ENCODE results near the gene SPACA6.

SPACA6 gene

GRCh38 chr19:51751655-51752054 is 58.5 kb downstream of the SPACA6 start, which contains the start of gene FPR1:
FPR1 (minus strand) TSS chr19:51751878; CDS start chr19:51746994, 4,884 bp downstream.
- Histone ChIP-seq H3K36me3 (ENCODE audit: insufficient read depth, low read length) (no peaks in the 10 kb centered on the region), H3K27me3 (ENCODE audit: insufficient read depth, low read length, poor library complexity, severe bottlenecking) (no peaks in the 10 kb centered on the region), H3F3A (ENCODE audit: low read depth) (no peaks in the 10 kb centered on the region), H3K9me3 (ENCODE audit: insufficient read depth, low read depth, low read length) (no peaks in the 10 kb centered on the region), H3K9me2 (replicated peaks; ENCODE audit: low read depth, low read length) (no peaks in the 10 kb centered on the region), H3K4me3 (ENCODE audit: low read length, poor library complexity, severe bottlenecking) (no peak within 1 kb of the TSS), H3K4me2 (ENCODE audit: low read depth, low read length, poor library complexity, severe bottlenecking) (no peak within 1 kb of the TSS), H3K79me2 (ENCODE audit: insufficient read depth, low read length) (no peaks in the 10 kb centered on the region), H3K4me1 (ENCODE audit: insufficient read depth, low read length, poor library complexity, severe bottlenecking) (no peaks in the 10 kb centered on the region), H2AFZ (ENCODE audit: low read length) (no peak within 1 kb of the TSS), H3K9ac (ENCODE audit: low read depth, low read length, poor library complexity, severe bottlenecking) (no peak within 1 kb of the TSS), H4K20me1 (ENCODE audit: insufficient read depth, low read length, poor library complexity, severe bottlenecking) (no peaks in the 10 kb centered on the region)
- no peak for TF ChIP-seq EZH2phosphoT487 (IDR thresholded peaks at IDR 0.05; ENCODE audit: borderline replicate concordance)
- TF ChIP-seq, protein P1, sequence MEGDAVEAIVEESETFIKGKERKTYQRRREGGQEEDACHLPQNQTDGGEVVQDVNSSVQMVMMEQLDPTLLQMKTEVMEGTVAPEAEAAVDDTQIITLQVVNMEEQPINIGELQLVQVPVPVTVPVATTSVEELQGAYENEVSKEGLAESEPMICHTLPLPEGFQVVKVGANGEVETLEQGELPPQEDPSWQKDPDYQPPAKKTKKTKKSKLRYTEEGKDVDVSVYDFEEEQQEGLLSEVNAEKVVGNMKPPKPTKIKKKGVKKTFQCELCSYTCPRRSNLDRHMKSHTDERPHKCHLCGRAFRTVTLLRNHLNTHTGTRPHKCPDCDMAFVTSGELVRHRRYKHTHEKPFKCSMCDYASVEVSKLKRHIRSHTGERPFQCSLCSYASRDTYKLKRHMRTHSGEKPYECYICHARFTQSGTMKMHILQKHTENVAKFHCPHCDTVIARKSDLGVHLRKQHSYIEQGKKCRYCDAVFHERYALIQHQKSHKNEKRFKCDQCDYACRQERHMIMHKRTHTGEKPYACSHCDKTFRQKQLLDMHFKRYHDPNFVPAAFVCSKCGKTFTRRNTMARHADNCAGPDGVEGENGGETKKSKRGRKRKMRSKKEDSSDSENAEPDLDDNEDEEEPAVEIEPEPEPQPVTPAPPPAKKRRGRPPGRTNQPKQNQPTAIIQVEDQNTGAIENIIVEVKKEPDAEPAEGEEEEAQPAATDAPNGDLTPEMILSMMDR (conservative IDR thresholded peaks at IDR 0.05; ENCODE audit: low read length): no peak

DNA sequence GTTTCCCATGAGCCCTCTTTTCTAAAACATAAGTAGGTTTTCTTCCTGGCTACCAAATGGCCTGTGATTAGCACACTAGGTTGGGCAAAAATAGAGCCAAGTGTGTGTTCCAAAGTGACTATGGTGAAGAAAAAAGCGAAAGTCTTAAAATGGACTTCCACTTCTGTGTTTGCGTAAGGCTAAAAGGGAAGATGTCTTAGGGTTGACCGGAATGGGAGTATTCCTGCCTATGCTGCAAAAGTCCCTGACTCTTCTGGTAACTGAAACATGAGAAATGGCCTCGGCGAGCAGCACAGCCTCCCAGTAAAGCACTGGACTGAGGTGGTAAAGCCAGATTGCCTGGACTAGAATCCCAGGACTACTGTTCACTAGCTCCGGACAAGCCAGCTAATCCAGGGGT is 61.0 kb downstream of the SPACA6 start:
- Histone ChIP-seq H3K36me3 (ENCODE audit: insufficient read depth, low read length) (no peaks in the 10 kb centered on the region), H3K27me3 (ENCODE audit: insufficient read depth, low read length, poor library complexity, severe bottlenecking) (no peaks in the 10 kb centered on the region), H3K4me3 (ENCODE audit: low read length, poor library complexity, severe bottlenecking) (no peak overlapping the region), H3K9me3 (ENCODE audit: insufficient read depth, low read depth, low read length) (no peaks in the 10 kb centered on the region), H4K20me1 (ENCODE audit: insufficient read depth, low read length, poor library complexity, severe bottlenecking) (no peaks in the 10 kb centered on the region), H3K9ac (ENCODE audit: low read depth, low read length, poor library complexity, severe bottlenecking) (no peak overlapping the region), H3K9me2 (replicated peaks; ENCODE audit: low read depth, low read length) (no peaks in the 10 kb centered on the region), H2AFZ (ENCODE audit: low read length) (no peak overlapping the region), H3F3A (ENCODE audit: low read depth) (no peaks in the 10 kb centered on the region), H3K4me1 (ENCODE audit: insufficient read depth, low read length, poor library complexity, severe bottlenecking) (no peaks in the 10 kb centered on the region), H3K79me2 (ENCODE audit: insufficient read depth, low read length) (no peaks in the 10 kb centered on the region), H3K4me2 (ENCODE audit: low read depth, low read length, poor library complexity, severe bottlenecking) (no peak overlapping the region)
- TF ChIP-seq, protein P1 (conservative IDR thresholded peaks at IDR 0.05; ENCODE audit: low read length): no peak
- TF ChIP-seq EZH2phosphoT487 (IDR thresholded peaks at IDR 0.05; ENCODE audit: borderline replicate concordance): no peak

DNA sequence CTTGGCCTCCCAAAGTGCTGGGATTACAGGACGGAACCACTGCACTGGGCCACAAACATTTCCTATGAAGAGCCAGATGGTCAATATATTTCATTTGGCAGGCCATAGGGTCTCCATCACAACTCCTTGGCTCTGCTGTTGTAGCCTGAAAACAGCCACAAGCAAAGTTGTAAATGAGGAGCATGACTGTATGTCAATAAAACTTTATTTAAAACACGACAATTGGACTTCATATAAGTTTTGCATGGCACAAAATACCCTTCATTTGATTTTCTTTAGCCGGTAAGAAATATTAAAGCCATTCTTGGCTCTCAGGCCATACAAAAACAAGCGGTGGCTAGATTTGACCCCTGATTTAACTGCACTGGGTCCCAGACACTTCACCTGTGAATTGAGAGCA is 61.6 kb downstream of the SPACA6 start:
- no peaks in the 10 kb centered on the region for H3K9me2 ChIP-seq (replicated peaks; ENCODE audit: low read depth, low read length)
- no peak overlapping the region for H3K4me3 ChIP-seq (ENCODE audit: low read length, poor library complexity, severe bottlenecking)
- H3K4me2 ChIP-seq (ENCODE audit: low read depth, low read length, poor library complexity, severe bottlenecking): no peak overlapping the region
- H3K27me3 ChIP-seq (ENCODE audit: insufficient read depth, low read length, poor library complexity, severe bottlenecking): no peaks in the 10 kb centered on the region
- no peaks in the 10 kb centered on the region for H3K79me2 ChIP-seq (ENCODE audit: insufficient read depth, low read length)
- H3K4me1 ChIP-seq (ENCODE audit: insufficient read depth, low read length, poor library complexity, severe bottlenecking): no peaks in the 10 kb centered on the region
- no peaks in the 10 kb centered on the region for H3K36me3 ChIP-seq (ENCODE audit: insufficient read depth, low read length)
- H3F3A ChIP-seq (ENCODE audit: low read depth): no peaks in the 10 kb centered on the region
- H3K9me3 ChIP-seq (ENCODE audit: insufficient read depth, low read depth, low read length): no peaks in the 10 kb centered on the region
- no peaks in the 10 kb centered on the region for H4K20me1 ChIP-seq (ENCODE audit: insufficient read depth, low read length, poor library complexity, severe bottlenecking)
- H2AFZ ChIP-seq (ENCODE audit: low read length): no peak overlapping the region
- no peak overlapping the region for H3K9ac ChIP-seq (ENCODE audit: low read depth, low read length, poor library complexity, severe bottlenecking)
- TF ChIP-seq, protein P1 (conservative IDR thresholded peaks at IDR 0.05; ENCODE audit: low read length): no peak
- TF ChIP-seq EZH2phosphoT487 (IDR thresholded peaks at IDR 0.05; ENCODE audit: borderline replicate concordance): no peak
